Thymus (tissue), 11 donors: ENCODE data around the gene FOXN4. TPM values are rescaled to one million over a fixed set of nuclear protein-coding genes. Genes with fewer than 3 reads are reported as not detected.

Experiments
- DNase-seq, 9 donors: peaks; one replicate each; pipeline ENCODE4 v3.0.0-alpha.2; 2013; ENCODE audit warnings: low spot score in 9 of 9, low read depth in 6 of 9, missing footprints in 1 of 9
- H3K27ac ChIP-seq, 2 donors: one replicate each; pipeline ENCODE4 v1.5.1; 2013; ENCODE audit warnings: control low read depth in 1 of 2, low read depth in 1 of 2, low read length in 1 of 2, mild to moderate bottlenecking in 1 of 2, moderate library complexity in 1 of 2
- H3K27me3 ChIP-seq, 2 donors: one replicate each; pipeline ENCODE4 v1.5.1; 2013; ENCODE audit warnings: low read length in 1 of 2; ENCODE audit not compliant: control insufficient read depth in 2 of 2, insufficient read depth in 1 of 2
- H3K36me3 ChIP-seq, 2 donors: one replicate each; pipeline ENCODE4 v1.5.1; 2013; ENCODE audit warnings: low read length in 1 of 2, mild to moderate bottlenecking in 1 of 2, moderate library complexity in 1 of 2; ENCODE audit not compliant: control insufficient read depth in 2 of 2, insufficient read depth in 2 of 2
- H3K4me1 ChIP-seq, 2 donors: one replicate each; pipeline ENCODE4 v1.5.1; 2013; ENCODE audit warnings: low read length in 2 of 2; ENCODE audit not compliant: control insufficient read depth in 2 of 2, insufficient read depth in 2 of 2
- H3K4me3 ChIP-seq, 2 donors: one replicate each; pipeline ENCODE4 v1.5.1; 2013; ENCODE audit warnings: low read length in 2 of 2, control low read depth in 1 of 2, mild to moderate bottlenecking in 1 of 2
- H3K9me3 ChIP-seq, 2 donors: one replicate each; pipeline ENCODE4 v1.5.1; 2013; ENCODE audit warnings: low read length in 1 of 2, mild to moderate bottlenecking in 1 of 2; ENCODE audit not compliant: control insufficient read depth in 2 of 2, insufficient read depth in 1 of 2
- WGBS: extraction: QIAGEN DNeasy Blood & Tissue Kit; methylation state at CpG from one replicate; pipeline ENCODE4 v1.1.7; 2013; 5-methylcytosine and 5-hydroxymethylcytosine counted together
- polyA plus RNA-seq: library from polyadenylated mRNA; stranded (reverse); fragments of 200-250 nt; gene quantifications from one replicate; pipeline ENCODE4 v1.2.3, GENCODE V29; 2013
- total RNA-seq: library from RNA; stranded (reverse); fragments of 120-200 nt; gene quantifications from one replicate; pipeline ENCODE4 v1.2.4, GENCODE V29; 2013
- donor health status: healthy.

Gene FOXN4
- total and polyA plus RNA-seq, 2 donors = 0.14 TPM; not detected in 1

GRCh38 chr12:109309381-109310246, 530 bp upstream of the FOXN4 start:
- Histone ChIP-seq H3K4me3 (peak overlapping the region in 1 of 2 donors; percentile 51), H3K36me3 (no peaks in the 10 kb centered on the region), H3K4me1 (peaks cover 0 to 11% of the 10 kb centered on the region in 2 donors), H3K27ac (no peak overlapping the region), H3K27me3 (peaks cover 40 to 86% of the 10 kb centered on the region in 2 donors), H3K9me3 (no peaks in the 10 kb centered on the region)
- peak in 3 of 9 donors; percentile 3 to 17 (median 4) for DNase-seq
- WGBS = under 1% methylated on average over 99 of the region's 99 CpGs

GRCh38 chr12:109307051-109307450, 2.0 kb downstream of the FOXN4 start:
- Histone ChIP-seq H3K4me3 (no peak overlapping the region), H3K4me1 (peaks cover 0 to 11% of the 10 kb centered on the region in 2 donors), H3K36me3 (no peaks in the 10 kb centered on the region), H3K9me3 (no peaks in the 10 kb centered on the region), H3K27ac (no peak overlapping the region), H3K27me3 (peaks cover 37 to 81% of the 10 kb centered on the region in 2 donors)
- DNase-seq = no peak
- WGBS = 56% methylated on average over 9 of the region's 9 CpGs

- H3K4me1 ChIP-seq = peaks cover 0 to 9% of the 10 kb centered on the region in 2 donors
- WGBS = 88% methylated on average over 6 of the region's 6 CpGs
- DNase-seq = no peak
- no peaks in the 10 kb centered on the region for H3K36me3 ChIP-seq
- no peak overlapping the region for H3K4me3 ChIP-seq
- H3K27ac ChIP-seq = no peak overlapping the region
- peaks cover 31 to 66% of the 10 kb centered on the region in 2 donors for H3K27me3 ChIP-seq
- H3K9me3 ChIP-seq = no peaks in the 10 kb centered on the region
These were observed 3.5 kb downstream of the FOXN4 start for GRCh38 chr12:109305547-109305946.

GRCh38 chr12:109304485-109304884, 4.6 kb downstream of the FOXN4 start:
- 66% methylated on average over 8 of the region's 8 CpGs for WGBS
- H3K27me3 ChIP-seq = peaks cover 21 to 58% of the 10 kb centered on the region in 2 donors
- H3K36me3 ChIP-seq = no peaks in the 10 kb centered on the region
- H3K4me3 ChIP-seq = no peak overlapping the region
- DNase-seq = no peak
- no peak overlapping the region for H3K27ac ChIP-seq
- H3K4me1 ChIP-seq = peaks cover 0 to 2% of the 10 kb centered on the region in 2 donors
- H3K9me3 ChIP-seq = no peaks in the 10 kb centered on the region

- no peak overlapping the region for H3K27ac ChIP-seq
- no peak for DNase-seq
- H3K36me3 ChIP-seq = no peaks in the 10 kb centered on the region
- 73% methylated on average over 5 of the region's 5 CpGs for WGBS
- H3K9me3 ChIP-seq = no peaks in the 10 kb centered on the region
- no peak overlapping the region for H3K4me3 ChIP-seq
- no peaks in the 10 kb centered on the region for H3K4me1 ChIP-seq
- H3K27me3 ChIP-seq = peaks cover 6 to 41% of the 10 kb centered on the region in 2 donors
These were observed 6.3 kb downstream of the FOXN4 start for GRCh38 chr12:109302770-109303169.

GRCh38 chr12:109302358-109302757, 6.7 kb downstream of the FOXN4 start:
- H3K27me3 ChIP-seq = peaks cover 4 to 37% of the 10 kb centered on the region in 2 donors
- WGBS = 78% methylated on average over 2 of the region's 2 CpGs
- no peak for DNase-seq

GRCh38 chr12:109301643-109302168, 7.4 kb downstream of the FOXN4 start:
- no peaks in the 10 kb centered on the region for H3K4me1 ChIP-seq
- H3K4me3 ChIP-seq = no peak overlapping the region
- WGBS = 92% methylated on average over 3 of the region's 3 CpGs
- H3K27me3 ChIP-seq = peaks cover 0 to 30% of the 10 kb centered on the region in 2 donors
- no peak overlapping the region for H3K27ac ChIP-seq
- no peaks in the 10 kb centered on the region for H3K9me3 ChIP-seq
- DNase-seq = no peak
- no peaks in the 10 kb centered on the region for H3K36me3 ChIP-seq

More at GRCh38 chr12:109302358-109302757, 6.7 kb downstream of the FOXN4 start:
- no peaks in the 10 kb centered on the region for H3K4me1 ChIP-seq
- H3K27ac ChIP-seq = no peak overlapping the region
- H3K36me3 ChIP-seq = no peaks in the 10 kb centered on the region
- no peak overlapping the region for H3K4me3 ChIP-seq
- H3K9me3 ChIP-seq = no peaks in the 10 kb centered on the region

GRCh38 chr12:109299849-109300248, 9.2 kb downstream of the FOXN4 start:
- WGBS = 95% methylated on average over 7 of the region's 7 CpGs
- Histone ChIP-seq H3K36me3 (no peaks in the 10 kb centered on the region), H3K27me3 (peaks cover 0 to 18% of the 10 kb centered on the region in 2 donors), H3K4me1 (no peaks in the 10 kb centered on the region), H3K27ac (no peak overlapping the region), H3K4me3 (no peak overlapping the region), H3K9me3 (no peaks in the 10 kb centered on the region)
- DNase-seq = no peak

GRCh38 chr12:109296431-109296830, 12.7 kb downstream of the FOXN4 start:
- Histone ChIP-seq H3K4me3 (no peak overlapping the region), H3K4me1 (no peaks in the 10 kb centered on the region), H3K27me3 (peaks cover 11 to 31% of the 10 kb centered on the region in 2 donors), H3K9me3 (no peaks in the 10 kb centered on the region), H3K36me3 (no peaks in the 10 kb centered on the region), H3K27ac (no peak overlapping the region)
- WGBS = 76% methylated on average over 3 of the region's 3 CpGs
- no peak for DNase-seq
